ENCODE data around the gene PLXNB1.
"Not testable (repeated sequence)": the region's sequence is repeated elsewhere in the genome, so short reads cannot be mapped to it uniquely, and the experiment has no call there.

Gene PLXNB1

DNA sequence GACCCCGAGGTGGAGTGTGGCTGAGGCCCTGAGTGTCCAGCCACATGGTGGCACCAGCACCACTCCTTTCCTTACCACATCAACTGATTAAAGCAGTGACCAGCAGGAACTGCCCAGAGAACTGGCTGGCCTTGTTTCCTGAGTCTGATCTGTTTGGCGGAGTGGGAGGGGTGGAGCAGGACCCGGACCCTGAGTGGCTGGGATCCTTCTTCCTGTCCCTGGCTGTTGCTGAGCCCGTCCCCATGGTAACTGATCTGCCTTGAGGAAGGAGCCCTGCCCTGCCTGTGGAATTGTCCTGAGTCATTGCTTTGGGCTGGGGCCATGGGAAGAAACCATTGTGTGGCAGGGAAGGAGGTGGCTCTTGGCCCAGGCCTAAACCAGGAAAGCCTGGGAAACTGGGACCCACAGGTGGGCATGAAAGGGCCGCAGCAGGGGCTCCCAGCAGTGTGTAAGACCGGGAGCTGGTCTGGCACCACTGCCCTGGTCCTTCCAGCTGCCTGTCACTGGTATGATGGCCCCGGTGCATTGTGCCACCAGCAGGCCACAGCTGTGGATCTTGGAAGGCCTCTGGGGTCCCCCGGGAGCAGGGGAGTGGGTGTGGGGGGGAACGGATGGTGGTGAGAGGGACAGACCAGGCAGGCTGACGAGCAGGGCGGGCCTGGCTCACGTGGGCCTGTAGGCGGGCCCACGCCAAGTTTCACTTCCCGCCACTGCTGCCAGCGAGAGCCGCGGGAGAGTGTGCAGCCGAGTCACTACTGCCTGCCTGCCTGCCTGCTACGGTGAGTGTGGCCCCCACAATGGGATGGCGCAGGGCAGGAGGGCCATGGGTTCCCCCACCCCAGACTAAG, 35.9 kb upstream of the PLXNB1 start:
- DNase-seq (ENCODE audit: low read depth), result peak; percentile 66

DNA sequence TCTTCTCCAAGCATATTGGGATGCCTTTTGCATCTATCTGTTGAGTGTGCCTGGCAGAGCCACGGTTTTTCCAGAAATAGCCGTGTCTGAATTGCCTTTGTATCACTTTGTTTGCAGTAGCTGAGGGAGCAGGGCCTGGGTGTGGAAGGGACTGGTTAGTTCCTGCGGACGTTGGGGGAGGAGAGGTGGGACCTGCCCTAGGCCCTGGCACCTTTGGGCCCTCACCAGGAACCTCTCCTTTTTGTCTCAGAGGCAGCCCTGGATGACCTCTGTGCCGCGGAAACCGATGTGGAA, 35.3 kb upstream of the PLXNB1 start:
- no peak for DNase-seq (ENCODE audit: low read depth)

DNA sequence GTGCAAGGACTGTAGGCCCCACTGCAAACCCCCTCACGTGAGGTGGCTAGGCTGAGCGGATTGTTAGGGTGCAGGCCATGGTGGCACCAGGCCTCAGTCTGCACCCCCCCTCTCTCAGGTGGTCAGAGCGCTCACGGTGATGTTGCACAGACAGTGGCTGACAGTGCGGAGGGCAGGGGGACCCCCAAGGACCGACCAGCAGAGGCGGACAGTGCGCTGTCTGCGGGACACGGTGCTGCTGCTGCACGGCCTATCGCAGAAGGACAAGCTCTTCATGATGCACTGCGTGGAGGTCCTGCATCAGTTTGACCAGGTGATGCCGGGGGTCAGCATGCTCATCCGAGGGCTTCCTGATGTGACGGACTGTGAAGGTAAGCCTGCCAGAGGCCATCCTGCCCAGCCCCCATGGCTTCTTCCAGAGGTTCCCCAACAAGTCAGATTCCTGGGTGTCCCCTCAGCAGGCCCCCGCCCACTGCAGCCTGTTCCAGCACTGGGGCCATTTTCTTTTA, 34.9 kb upstream of the PLXNB1 start:
- no peak for DNase-seq (ENCODE audit: low read depth)

DNA sequence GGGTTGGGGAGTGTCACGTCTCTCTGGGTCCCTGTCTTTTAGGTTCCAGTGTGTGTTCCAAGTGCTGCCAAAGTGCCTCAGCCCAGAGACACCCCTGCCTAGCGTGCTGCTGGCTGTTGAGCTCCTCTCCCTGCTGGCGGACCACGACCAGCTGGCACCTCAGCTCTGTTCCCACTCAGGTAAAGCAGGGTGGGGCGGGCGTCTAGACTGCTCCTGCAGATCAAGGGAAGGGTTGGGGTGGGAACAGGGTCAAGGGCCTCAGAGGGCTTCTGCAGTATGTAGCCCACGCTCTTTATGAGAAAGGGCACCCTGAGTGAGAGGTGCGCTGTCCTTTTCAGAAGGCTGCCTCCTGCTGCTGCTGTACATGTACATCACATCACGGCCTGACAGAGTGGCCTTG, 33.8 kb upstream of the PLXNB1 start:
- DNase-seq (ENCODE audit: low read depth), result no peak

DNA sequence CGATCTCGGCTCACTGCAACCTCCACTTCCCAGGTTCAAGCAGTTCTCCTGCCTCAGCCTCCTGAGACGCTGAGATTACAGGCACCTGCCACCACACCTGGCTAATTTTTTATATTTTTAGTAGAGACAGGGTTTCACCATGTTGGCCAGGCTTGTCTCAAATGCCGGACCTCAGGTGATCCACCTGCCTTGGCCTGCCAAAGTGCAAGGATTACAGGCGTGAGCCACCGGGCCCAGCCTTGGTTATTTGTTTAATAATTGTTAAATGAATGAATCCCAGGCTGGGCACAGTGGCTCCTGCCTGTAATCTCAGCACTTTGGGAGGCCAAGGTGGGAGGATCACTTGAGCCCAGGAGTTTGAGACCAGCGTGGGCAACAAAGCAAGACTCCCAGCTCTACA, 31.9 kb upstream of the PLXNB1 start:
- DNase-seq (ENCODE audit: low read depth), result not testable (repeated sequence)

DNA sequence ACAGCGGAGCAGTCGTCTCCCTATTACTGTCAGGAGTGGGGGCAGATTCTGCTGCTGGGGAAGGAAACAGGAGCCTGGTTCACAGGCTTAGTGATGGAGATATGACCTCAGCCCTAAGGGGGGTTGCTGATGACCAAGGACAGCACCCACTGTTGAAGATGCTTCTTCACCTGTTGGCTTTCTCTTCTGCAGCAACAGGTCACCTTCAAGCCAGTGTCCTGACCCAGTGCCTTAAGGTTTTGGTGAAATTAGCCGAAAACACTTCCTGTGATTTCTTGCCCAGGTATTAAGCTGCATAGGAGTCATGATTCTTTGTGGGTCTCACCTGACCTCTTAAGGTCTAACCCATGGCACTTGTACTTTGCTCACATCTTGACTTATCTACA, 30.6 kb upstream of the PLXNB1 start:
- DNase-seq (ENCODE audit: low read depth), result no peak

DNA sequence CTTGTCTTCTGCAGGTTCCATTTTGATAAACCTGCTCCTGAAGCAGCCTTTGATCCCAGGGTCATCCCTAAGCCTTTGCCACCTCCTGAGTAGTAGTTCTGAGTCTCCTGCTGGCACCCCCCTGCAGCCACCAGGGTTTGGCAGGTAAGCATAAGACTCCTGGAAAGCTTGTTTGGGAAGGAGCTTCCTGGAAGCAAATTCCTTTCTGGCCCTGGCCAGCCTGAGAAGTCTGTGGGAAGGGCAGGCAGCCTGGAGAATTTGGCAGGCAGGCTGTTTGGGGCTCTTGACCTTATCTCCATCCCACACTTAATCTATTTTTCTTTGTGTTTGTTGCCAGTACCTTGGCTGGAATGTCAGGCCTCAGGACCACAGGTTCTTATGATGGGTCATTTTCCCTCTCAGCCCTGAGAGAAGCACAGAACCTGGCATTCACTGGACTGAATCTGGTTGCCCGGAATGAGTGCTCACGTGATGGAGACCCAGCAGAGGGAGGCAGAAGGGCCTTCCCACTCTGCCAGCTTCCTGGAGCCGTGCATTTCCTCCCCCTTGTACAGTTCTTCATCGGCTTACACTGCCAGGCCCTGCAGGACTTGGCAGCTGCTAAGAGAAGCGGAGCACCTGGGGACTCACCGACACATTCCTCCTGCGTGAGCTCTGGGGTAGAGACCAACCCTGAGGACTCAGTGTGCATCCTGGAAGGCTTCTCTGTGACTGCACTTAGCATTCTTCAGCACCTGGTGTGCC, 30.1 kb upstream of the PLXNB1 start:
- DNase-seq (ENCODE audit: low read depth), result no peak

DNA sequence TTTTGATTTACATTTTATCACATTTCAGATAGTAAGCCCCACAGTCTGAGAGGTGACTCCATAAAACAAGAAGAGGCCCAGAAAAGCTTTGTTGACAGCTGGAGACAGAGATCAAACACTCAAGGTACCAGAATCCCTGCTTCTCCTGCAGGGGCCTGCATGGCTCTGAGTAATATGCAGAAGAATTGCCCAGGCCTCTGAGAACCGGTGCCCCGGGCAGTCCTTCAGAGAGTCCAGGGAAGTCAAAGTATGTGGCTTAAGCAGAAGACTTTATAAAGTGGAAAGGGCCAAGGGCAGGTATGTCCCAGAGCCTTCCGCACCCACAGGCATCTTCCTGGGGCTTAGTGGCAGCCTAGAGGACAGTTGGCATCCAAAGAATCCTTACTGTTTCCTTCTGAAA, 29.4 kb upstream of the PLXNB1 start:
- no peak for DNase-seq (ENCODE audit: low read depth)

DNA sequence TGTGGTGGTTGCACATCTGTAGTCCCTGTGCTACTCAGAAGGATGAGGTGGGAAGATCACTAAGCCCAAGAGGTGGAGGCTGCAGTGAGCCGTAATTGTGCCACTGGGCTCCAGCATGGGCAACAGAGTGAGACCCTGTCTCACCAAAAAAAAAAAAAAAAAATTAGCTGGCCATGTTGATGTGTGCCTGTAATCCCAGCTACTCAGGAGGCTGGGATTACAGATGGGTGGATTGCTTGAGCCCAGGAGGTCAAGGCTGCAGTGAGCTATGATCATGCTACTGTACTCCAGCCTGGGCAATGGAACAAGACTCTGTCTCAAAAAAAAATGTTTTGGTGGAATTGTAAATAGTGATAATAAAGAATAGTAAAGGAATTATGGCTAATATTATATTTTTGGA, 26.6 kb upstream of the PLXNB1 start:
- DNase-seq (ENCODE audit: low read depth), result no peak

DNA sequence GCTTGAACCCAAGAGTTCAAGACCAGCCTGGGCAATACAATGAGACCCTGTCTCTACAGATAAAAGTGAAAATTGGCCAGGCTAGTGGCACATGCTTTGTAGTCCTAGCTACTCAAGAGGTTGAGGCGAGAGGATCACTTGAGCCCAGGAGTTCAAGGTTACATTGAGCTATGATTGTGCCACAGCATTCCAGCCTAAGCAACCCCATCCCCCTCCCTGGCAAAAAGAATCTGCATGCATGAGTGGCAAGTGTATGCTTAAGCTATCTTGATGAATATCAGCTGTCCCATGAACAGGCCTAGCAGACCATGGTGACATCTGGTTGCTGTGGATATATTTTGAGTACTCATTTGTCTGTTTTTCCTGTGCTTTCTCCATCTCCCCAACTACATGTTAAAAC, 21.4 kb upstream of the PLXNB1 start:
- no peak for DNase-seq (ENCODE audit: low read depth)

DNA sequence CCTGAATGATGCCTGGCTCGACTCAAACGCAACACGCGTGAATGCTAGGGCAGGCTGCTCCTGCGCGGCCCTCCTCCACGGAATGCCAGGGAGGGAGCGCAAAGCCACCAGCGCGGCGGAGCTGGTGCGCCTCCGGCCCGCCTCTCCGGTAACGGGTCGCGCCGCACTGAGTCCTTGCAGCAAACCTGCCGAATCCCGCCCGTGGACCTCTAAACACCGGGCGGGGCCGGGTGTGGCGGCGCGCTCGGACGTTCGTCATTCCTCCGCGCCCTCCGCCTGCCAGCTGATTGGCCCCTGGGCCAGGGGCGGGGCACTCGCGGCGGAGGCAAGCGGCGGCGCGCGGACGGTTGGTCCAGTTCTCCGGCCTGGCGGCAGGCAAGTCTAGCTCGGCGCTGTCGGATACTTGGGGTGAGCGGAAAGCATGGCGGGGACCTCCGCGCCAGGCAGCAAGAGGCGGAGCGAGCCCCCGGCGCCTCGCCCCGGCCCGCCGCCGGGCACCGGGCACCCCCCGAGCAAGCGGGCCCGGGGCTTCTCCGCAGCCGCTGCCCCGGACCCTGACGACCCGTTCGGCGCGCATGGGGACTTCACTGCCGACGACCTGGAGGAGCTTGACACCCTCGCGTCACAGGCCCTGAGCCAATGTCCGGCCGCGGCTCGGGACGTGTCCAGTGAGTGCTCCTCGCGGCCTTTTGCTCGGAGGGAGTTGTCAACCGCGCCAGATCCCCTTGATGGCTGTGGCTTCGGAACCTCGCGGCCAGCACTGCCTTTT, 16.7 kb upstream of the PLXNB1 start, which contains the start of gene ATRIP:
Gene ATRIP, plus strand, starts transcription at position 313 of the 769 bp plus-strand sequence. Its CDS starts 109 bp downstream, at position 422.
- DNase-seq (ENCODE audit: low read depth), result peak; percentile 81

DNA sequence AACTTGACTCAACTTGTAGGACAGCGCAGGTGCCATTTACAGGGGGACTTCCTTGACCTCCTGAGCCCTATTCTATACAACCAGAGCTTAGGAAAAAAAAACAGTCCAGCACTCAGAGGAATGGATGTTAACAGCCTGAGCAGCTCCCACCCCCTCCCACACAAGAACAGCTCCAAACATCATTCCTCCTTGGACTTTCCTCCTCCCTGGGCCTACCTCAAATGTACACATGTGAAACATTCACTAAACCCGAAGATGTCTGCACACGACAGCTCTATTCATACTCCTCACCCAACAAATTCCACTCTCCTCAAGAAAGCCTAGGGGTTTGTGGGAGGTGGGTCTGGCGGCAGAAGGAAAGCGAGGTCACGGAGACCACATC, 16.1 kb upstream of the PLXNB1 start:
- DNase-seq (ENCODE audit: low read depth), result no peak

DNA sequence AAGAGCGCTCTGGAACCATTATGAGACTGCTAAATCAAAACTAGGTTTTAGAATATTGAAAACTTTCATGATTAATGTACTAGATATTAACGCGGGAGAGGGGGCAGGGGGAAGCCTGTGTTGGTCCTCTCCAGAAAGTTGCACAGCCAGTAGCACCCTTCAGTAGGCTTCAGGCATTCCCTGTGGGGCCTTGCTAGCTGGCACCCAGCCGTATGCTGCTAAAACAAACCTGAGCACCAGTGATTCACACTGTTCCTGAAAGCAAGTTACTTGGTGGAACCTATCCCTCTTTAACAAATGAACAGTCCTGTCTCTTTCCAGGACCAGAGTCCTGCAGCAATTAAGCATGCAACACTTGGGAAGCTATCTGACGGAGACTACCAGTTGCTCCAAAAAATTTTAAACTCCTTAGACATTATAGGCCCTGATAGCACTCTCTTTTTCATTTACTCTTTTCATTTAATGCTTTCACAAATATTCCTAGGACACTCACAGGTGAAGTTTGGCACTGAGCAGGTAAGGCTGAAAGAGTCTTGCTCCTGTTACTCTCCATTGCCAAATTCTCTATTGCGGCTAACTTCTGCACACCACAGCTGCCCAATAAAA, 15.5 kb upstream of the PLXNB1 start:
- DNase-seq (ENCODE audit: low read depth), result no peak

DNA sequence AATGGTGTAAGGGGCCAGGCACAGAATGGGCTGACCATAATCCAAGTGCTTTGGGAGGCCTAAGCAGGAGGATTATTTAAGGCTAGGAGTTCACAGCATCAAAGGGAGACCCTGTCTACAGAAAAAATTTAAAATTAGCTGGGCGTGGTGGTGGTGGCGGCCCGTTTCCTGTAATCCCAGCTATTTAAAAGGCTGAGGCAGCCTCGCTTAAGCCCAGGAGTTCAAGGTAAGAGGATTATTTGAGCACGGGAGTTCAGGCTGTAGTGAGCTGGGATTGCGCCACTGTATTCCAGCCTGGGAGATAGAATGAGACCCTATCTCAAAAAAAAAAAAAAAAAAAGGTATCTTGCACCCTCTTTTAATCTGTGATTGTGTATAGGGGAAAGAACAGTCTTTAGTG, 12.1 kb upstream of the PLXNB1 start:
- no peak for DNase-seq (ENCODE audit: low read depth)

DNA sequence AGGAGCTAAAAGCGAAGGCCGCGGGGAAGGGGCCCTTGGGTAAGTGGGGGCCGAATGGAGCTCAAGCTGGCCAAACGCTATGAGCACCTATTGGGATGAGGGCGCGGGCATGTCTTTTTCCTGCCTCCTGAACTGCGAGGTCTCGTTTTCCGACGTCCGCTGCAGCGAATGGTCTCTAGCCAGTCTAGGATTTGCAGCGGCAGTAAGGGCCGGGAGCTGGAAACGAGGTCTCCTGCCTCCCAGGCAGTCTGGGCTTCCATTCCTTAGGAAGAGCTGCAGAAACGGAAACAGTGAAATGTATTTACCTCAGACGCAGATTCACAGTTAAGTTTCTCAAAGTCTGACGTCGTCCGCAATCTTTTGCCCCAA, 10.7 kb upstream of the PLXNB1 start:
- DNase-seq (ENCODE audit: low read depth), result no peak

DNA sequence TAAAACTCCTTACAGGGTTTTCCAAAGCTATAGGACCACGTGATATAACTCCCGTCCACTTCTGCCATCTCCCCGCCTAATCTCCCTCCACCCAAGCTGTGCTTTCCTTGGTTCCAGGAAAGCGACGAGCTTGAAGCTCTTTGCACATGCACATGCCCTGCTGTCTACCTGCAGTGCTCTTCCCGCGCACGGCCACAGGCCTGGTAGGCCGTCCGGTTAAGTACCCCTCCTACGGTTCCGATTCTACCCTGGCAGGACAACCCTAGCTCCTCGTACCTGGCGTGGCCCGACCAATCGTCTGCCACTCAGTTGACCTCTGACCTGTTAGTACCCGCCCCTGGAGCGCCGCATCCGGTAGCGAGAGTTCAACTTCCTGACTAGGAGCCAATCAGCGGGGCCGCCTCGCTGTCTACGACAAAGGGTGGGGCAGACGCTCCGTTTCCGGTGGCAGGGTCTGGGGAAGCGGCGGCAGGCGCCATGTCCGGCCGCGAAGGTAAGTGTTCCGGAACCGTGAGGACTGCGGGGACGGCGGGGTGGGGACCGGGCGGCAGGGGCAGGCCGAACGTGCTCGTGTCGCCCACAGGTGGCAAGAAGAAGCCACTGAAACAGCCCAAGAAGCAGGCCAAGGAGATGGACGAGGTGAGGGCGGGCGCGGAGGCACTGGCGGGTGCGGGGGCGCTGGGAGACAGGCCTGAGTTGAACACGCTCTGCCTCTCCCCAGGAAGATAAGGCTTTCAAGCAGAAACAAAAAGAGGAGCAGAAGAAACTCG, 10.1 kb upstream of the PLXNB1 start, which contains the start of the genes CCDC51 and TMA7:
Gene CCDC51, minus strand, starts transcription at position 300 of the 770 bp plus-strand sequence. CDS start 4,991 bp downstream, outside the sequence.
Gene TMA7, plus strand, starts transcription at position 438 of the 770 bp plus-strand sequence. Its CDS starts 40 bp downstream, at position 478.
- peak; percentile 95 for DNase-seq (ENCODE audit: low read depth)

DNA sequence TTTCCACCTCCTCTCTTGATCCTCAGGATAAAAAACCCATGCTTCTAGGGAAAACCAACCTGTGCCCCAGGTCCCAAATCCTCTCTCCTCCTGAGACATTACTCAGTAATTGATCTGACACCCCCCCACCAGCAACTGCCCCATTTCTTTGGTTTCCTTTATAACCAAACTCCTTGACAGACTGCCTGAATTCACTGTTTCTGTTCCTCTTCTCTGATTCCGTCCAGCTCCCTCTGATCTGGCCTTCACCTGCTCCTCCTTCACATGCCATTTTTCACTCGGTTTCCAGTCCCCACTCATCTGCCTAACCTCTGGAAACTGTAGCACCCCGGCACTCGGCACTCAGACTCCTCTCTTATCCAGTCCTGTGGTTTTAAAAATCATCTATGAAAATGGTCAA, 7.9 kb upstream of the PLXNB1 start:
- no peak for DNase-seq (ENCODE audit: low read depth)

DNA sequence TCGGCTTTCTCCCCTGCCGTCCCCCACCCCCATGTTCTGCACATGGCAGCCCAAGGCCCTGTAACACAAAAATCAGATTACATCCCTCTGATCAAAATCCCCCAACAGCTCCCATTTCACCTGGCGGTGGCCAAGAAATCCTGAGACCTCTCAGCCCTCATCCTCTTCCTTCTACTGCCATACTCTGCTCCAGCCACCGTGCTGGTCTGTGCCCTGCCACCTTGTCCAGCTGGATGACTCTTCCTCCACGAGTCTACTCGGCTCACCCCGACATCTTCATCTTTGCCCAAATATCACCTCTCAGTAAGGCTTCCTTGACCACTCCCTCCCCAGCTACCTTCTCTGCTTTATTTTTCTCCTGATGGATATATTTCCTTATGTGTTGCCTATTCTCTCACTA, 7.0 kb upstream of the PLXNB1 start:
- DNase-seq (ENCODE audit: low read depth), result no peak

DNA sequence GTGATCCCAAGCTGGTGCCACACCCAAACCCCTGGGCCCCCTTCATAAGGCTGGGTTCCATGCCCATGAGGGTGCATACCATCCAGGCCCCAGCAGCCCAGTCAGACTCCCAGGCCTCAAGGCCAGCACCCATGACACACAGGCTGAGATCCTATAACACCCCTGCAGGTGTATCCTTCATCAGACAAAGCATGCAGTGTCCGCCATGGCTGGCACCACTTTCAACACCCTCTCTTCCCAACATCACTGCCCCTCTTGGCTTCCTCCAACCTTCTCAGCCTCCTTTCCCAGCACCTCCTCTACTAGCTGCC, 6.5 kb upstream of the PLXNB1 start:
- no peak for DNase-seq (ENCODE audit: low read depth)

DNA sequence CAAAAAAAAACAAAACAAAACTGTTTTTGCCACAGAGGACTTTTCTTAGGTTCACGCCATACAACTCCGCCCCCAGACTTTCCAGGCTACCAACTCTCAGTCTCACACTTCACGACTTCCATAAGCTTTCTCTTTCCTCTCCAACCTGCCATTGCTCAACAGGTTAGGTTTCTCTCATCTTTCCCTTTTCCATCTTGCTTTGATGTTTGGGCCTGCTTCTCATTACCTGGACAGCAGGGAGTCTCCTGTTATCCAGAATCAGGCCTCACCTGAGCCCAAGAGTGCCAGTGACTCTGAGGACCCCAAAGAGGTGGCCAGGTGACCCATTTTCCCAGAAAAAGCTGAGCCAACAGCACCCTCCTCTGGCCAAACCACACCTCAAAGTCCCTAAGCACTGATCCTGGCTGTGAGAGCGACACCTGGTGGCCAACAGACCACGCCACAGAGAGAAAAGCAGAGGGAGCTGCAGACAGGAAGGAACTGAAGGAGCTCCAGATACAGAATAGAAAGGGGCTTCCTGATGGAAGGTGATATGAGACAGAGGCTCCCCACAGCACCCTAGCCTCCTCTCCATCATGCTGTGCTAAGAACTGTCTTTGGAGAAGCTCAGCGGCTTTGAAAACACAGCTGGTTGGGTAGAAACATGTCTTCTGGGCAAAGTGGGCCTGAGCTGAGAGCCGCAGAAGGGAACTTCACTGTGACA, 6.0 kb upstream of the PLXNB1 start:
- peak; percentile 67 for DNase-seq (ENCODE audit: low read depth)

DNA sequence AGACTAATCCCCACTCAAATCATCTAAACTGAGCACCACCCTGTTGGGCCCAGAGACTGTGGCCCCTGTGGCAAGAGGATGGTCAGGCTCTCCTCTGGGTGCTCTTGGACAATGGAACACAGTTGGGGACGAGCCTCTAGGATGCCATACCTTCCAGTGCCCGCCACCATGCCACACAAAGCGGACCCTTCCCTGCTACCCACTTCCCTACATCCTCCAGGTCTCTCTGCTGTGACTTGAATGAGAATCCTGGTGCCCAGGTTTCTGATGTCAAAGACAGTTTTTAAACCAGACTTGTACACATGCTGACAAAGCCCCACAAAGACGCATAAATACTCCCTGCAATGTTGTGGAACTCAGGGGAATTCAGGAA, 5.3 kb upstream of the PLXNB1 start:
- DNase-seq (ENCODE audit: low read depth), result no peak
